ENCODE results near the gene SIPA1L2.

Gene SIPA1L2

GRCh38 chr1:232635279-232635678 lies 5.3 kb upstream of the SIPA1L2 start:
- no peak overlapping the region for H3K27ac ChIP-seq (ENCODE audit: low read depth, low read length)
- no peak overlapping the region for H3K4me3 ChIP-seq (ENCODE audit: low read depth, low read length)
- H3K9me3 ChIP-seq (ENCODE audit: insufficient read depth, low read depth, low read length), result no peaks in the 10 kb centered on the region
- no peak overlapping the region for H3K4ac ChIP-seq (ENCODE audit: low read depth, low read length)
- peaks cover 3% of the 10 kb centered on the region for H3K79me1 ChIP-seq (ENCODE audit: low read length)
- no peaks in the 10 kb centered on the region for H3K36me3 ChIP-seq (ENCODE audit: control insufficient read depth in 1 of 2, insufficient read depth in 2 of 2, low read length in 2 of 2)
- H4K8ac ChIP-seq (ENCODE audit: low read depth, low read length), result no peak overlapping the region
- H2AK5ac ChIP-seq (ENCODE audit: low read length), result no peak overlapping the region
- H4K12ac ChIP-seq (ENCODE audit: low read depth, low read length), result no peak overlapping the region
- no peaks in the 10 kb centered on the region for H3K79me2 ChIP-seq (ENCODE audit: control insufficient read depth, insufficient read depth, low read length, poor library complexity)
- H2BK12ac ChIP-seq (ENCODE audit: low read length), result peak overlapping the region; percentile 54
- H3K14ac ChIP-seq (ENCODE audit: low read length), result no peak overlapping the region
- no peak overlapping the region for H3K23ac ChIP-seq (ENCODE audit: low read length)
- H3K27me3 ChIP-seq (ENCODE audit: insufficient read depth, low read length), result no peaks in the 10 kb centered on the region
- H3K9ac ChIP-seq (ENCODE audit: low read length), result no peak overlapping the region
- no peak for DNase-seq
- H3K4me2 ChIP-seq (ENCODE audit: low read length), result no peak overlapping the region
- no peaks in the 10 kb centered on the region for H3K4me1 ChIP-seq (ENCODE audit: control insufficient read depth in 1 of 2, insufficient read depth in 2 of 2, low read length in 2 of 2)
- H2BK120ac ChIP-seq (ENCODE audit: insufficient read depth, low read length, poor library complexity), result peak overlapping the region; percentile 25
- H4K91ac ChIP-seq (ENCODE audit: low read depth, low read length), result peak overlapping the region; percentile 43
- H2BK5ac ChIP-seq (ENCODE audit: low read depth, low read length, poor library complexity), result no peak overlapping the region
- no peak overlapping the region for H3K18ac ChIP-seq (ENCODE audit: low read length)
- no peak overlapping the region for H2AFZ ChIP-seq (ENCODE audit: insufficient read depth, low read length, poor library complexity)

GRCh38 chr1:232634096-232634495 lies 4.2 kb upstream of the SIPA1L2 start:
- Histone ChIP-seq H4K91ac (ENCODE audit: low read depth, low read length) (no peak overlapping the region), H3K14ac (ENCODE audit: low read length) (no peak overlapping the region), H2AK5ac (ENCODE audit: low read length) (peak overlapping the region; percentile 30), H3K9ac (ENCODE audit: low read length) (no peak overlapping the region), H2BK120ac (ENCODE audit: insufficient read depth, low read length, poor library complexity) (no peak overlapping the region), H3K79me2 (ENCODE audit: control insufficient read depth, insufficient read depth, low read length, poor library complexity) (peaks cover 5% of the 10 kb centered on the region), H3K27me3 (ENCODE audit: insufficient read depth, low read length) (no peaks in the 10 kb centered on the region), H2AFZ (ENCODE audit: insufficient read depth, low read length, poor library complexity) (no peak overlapping the region), H3K4me3 (ENCODE audit: low read depth, low read length) (no peak overlapping the region), H3K27ac (ENCODE audit: low read depth, low read length) (no peak overlapping the region), H3K23ac (ENCODE audit: low read length) (no peak overlapping the region), H2BK12ac (ENCODE audit: low read length) (peak overlapping the region; percentile 79), H4K8ac (ENCODE audit: low read depth, low read length) (no peak overlapping the region), H3K18ac (ENCODE audit: low read length) (no peak overlapping the region), H3K79me1 (ENCODE audit: low read length) (peaks cover 11% of the 10 kb centered on the region), H3K4me2 (ENCODE audit: low read length) (no peak overlapping the region), H4K12ac (ENCODE audit: low read depth, low read length) (no peak overlapping the region), H2BK5ac (ENCODE audit: low read depth, low read length, poor library complexity) (no peak overlapping the region), H3K4ac (ENCODE audit: low read depth, low read length) (no peak overlapping the region), H3K4me1 (ENCODE audit: control insufficient read depth in 1 of 2, insufficient read depth in 2 of 2, low read length in 2 of 2) (no peaks in the 10 kb centered on the region), H3K9me3 (ENCODE audit: insufficient read depth, low read depth, low read length) (no peaks in the 10 kb centered on the region), H3K36me3 (ENCODE audit: control insufficient read depth in 1 of 2, insufficient read depth in 2 of 2, low read length in 2 of 2) (no peaks in the 10 kb centered on the region)
- no peak for DNase-seq
- no CpG with 5 or more reads among the region's 5 CpGs for WGBS (ENCODE audit: extremely low coverage, insufficient coverage, insufficient read length)

- Histone ChIP-seq H3K4ac (ENCODE audit: low read depth, low read length) (no peak overlapping the region), H3K4me1 (ENCODE audit: control insufficient read depth in 1 of 2, insufficient read depth in 2 of 2, low read length in 2 of 2) (peaks cover 0 to 2% of the 10 kb centered on the region in 2 experiments), H3K79me2 (ENCODE audit: control insufficient read depth, insufficient read depth, low read length, poor library complexity) (peaks cover 7% of the 10 kb centered on the region), H2BK120ac (ENCODE audit: insufficient read depth, low read length, poor library complexity) (no peak overlapping the region), H3K27ac (ENCODE audit: low read depth, low read length) (peak overlapping the region; percentile 86), H3K23ac (ENCODE audit: low read length) (no peak overlapping the region), H4K8ac (ENCODE audit: low read depth, low read length) (no peak overlapping the region), H3K4me2 (ENCODE audit: low read length) (peak overlapping the region; percentile 87), H3K36me3 (ENCODE audit: control insufficient read depth in 1 of 2, insufficient read depth in 2 of 2, low read length in 2 of 2) (no peaks in the 10 kb centered on the region), H3K27me3 (ENCODE audit: insufficient read depth, low read length) (no peaks in the 10 kb centered on the region), H3K4me3 (ENCODE audit: low read depth, low read length) (peak overlapping the region; percentile 98), H3K14ac (ENCODE audit: low read length) (no peak overlapping the region), H3K18ac (ENCODE audit: low read length) (no peak overlapping the region), H4K91ac (ENCODE audit: low read depth, low read length) (no peak overlapping the region), H2AFZ (ENCODE audit: insufficient read depth, low read length, poor library complexity) (no peak overlapping the region), H2BK5ac (ENCODE audit: low read depth, low read length, poor library complexity) (no peak overlapping the region), H2AK5ac (ENCODE audit: low read length) (no peak overlapping the region), H3K79me1 (ENCODE audit: low read length) (peaks cover 11% of the 10 kb centered on the region), H4K12ac (ENCODE audit: low read depth, low read length) (peak overlapping the region; percentile 19), H3K9ac (ENCODE audit: low read length) (no peak overlapping the region), H2BK12ac (ENCODE audit: low read length) (no peak overlapping the region), H3K9me3 (ENCODE audit: insufficient read depth, low read depth, low read length) (no peaks in the 10 kb centered on the region)
- no CpG with 5 or more reads among the region's 8 CpGs for WGBS (ENCODE audit: extremely low coverage, insufficient coverage, insufficient read length)
- DNase-seq, result no peak
Observed at GRCh38 chr1:232630894-232631195, 912 bp upstream of the SIPA1L2 start.

- peak overlapping the region; percentile 84 for H3K4me2 ChIP-seq (ENCODE audit: low read length)
- H2BK120ac ChIP-seq (ENCODE audit: insufficient read depth, low read length, poor library complexity), result peak overlapping the region; percentile 54
- no peak overlapping the region for H3K23ac ChIP-seq (ENCODE audit: low read length)
- peak overlapping the region; percentile 84 for H2AFZ ChIP-seq (ENCODE audit: insufficient read depth, low read length, poor library complexity)
- H2BK12ac ChIP-seq (ENCODE audit: low read length), result no peak overlapping the region
- DNase-seq, result peak; percentile 4 to 35
- peak overlapping the region; percentile 80 for H3K14ac ChIP-seq (ENCODE audit: low read length)
- H3K4ac ChIP-seq (ENCODE audit: low read depth, low read length), result peak overlapping the region; percentile 90
- peak overlapping the region; percentile 43 for H4K8ac ChIP-seq (ENCODE audit: low read depth, low read length)
- peak overlapping the region; percentile 64 for H2BK5ac ChIP-seq (ENCODE audit: low read depth, low read length, poor library complexity)
- peak overlapping the region; percentile 91 for H3K18ac ChIP-seq (ENCODE audit: low read length)
- no peaks in the 10 kb centered on the region for H3K27me3 ChIP-seq (ENCODE audit: insufficient read depth, low read length)
- no peak overlapping the region for H2AK5ac ChIP-seq (ENCODE audit: low read length)
- H3K4me3 ChIP-seq (ENCODE audit: low read depth, low read length), result peak overlapping the region; percentile 98
- no CpG with 5 or more reads among the region's 96 CpGs for whole genome bisulfite sequencing (ENCODE audit: extremely low coverage, insufficient coverage, insufficient read length)
- no peaks in the 10 kb centered on the region for H3K9me3 ChIP-seq (ENCODE audit: insufficient read depth, low read depth, low read length)
- peaks cover 11% of the 10 kb centered on the region for H3K79me1 ChIP-seq (ENCODE audit: low read length)
- peak overlapping the region; percentile 51 for H3K27ac ChIP-seq (ENCODE audit: low read depth, low read length)
- no peaks in the 10 kb centered on the region for H3K36me3 ChIP-seq (ENCODE audit: control insufficient read depth in 1 of 2, insufficient read depth in 2 of 2, low read length in 2 of 2)
- H3K79me2 ChIP-seq (ENCODE audit: control insufficient read depth, insufficient read depth, low read length, poor library complexity), result peaks cover 10% of the 10 kb centered on the region
- H3K4me1 ChIP-seq (ENCODE audit: control insufficient read depth in 1 of 2, insufficient read depth in 2 of 2, low read length in 2 of 2), result peaks cover 3 to 4% of the 10 kb centered on the region in 2 experiments
- peak overlapping the region; percentile 58 for H4K91ac ChIP-seq (ENCODE audit: low read depth, low read length)
- peak overlapping the region; percentile 87 for H3K9ac ChIP-seq (ENCODE audit: low read length)
- no peak overlapping the region for H4K12ac ChIP-seq (ENCODE audit: low read depth, low read length)
Observed at GRCh38 chr1:232629250-232630046, 485 bp downstream of the SIPA1L2 start.

Data from trophoblast cell (in vitro differentiated cells and primary cell).